ENCODE measurements around the gene LDB2.

The LDB2 gene

GRCh38 chr4:16717266-16717970 is 181.0 kb downstream of the LDB2 start:
- DNase-seq: no peak

GRCh38 chr4:16715482-16715881 is 183.0 kb downstream of the LDB2 start:
- DNase-seq: no peak

- no peak for DNase-seq
Observed at GRCh38 chr4:16714191-16714590, 184.3 kb downstream of the LDB2 start.

- DNase-seq: no peak
Observed at GRCh38 chr4:16713696-16714095, 184.7 kb downstream of the LDB2 start.

GRCh38 chr4:16713271-16713670 is 185.2 kb downstream of the LDB2 start:
- no peak for DNase-seq

GRCh38 chr4:16710198-16710597 is 188.2 kb downstream of the LDB2 start:
- DNase-seq: no peak

GRCh38 chr4:16707874-16708273 is 190.6 kb downstream of the LDB2 start:
- DNase-seq: no peak

- DNase-seq: no peak
Observed at GRCh38 chr4:16706251-16706650, 192.2 kb downstream of the LDB2 start.

- DNase-seq: no peak
Observed at GRCh38 chr4:16705341-16705740, 193.1 kb downstream of the LDB2 start.

- no peak for DNase-seq
Observed at GRCh38 chr4:16704489-16704888, 194.0 kb downstream of the LDB2 start.

GRCh38 chr4:16695896-16696295 is 202.5 kb downstream of the LDB2 start:
- DNase-seq: no peak

GRCh38 chr4:16694884-16695276 is 203.6 kb downstream of the LDB2 start:
- no peak for DNase-seq

GRCh38 chr4:16694173-16694883 is 204.1 kb downstream of the LDB2 start:
- DNase-seq: no peak

GRCh38 chr4:16693641-16694040 is 204.8 kb downstream of the LDB2 start:
- DNase-seq: no peak

GRCh38 chr4:16692961-16693506 is 205.4 kb downstream of the LDB2 start:
- no peak for DNase-seq

GRCh38 chr4:16692524-16692923 is 205.9 kb downstream of the LDB2 start:
- DNase-seq: no peak

GRCh38 chr4:16692046-16692445 is 206.4 kb downstream of the LDB2 start:
- DNase-seq: no peak

GRCh38 chr4:16691450-16691849 is 207.0 kb downstream of the LDB2 start:
- no peak for DNase-seq

GRCh38 chr4:16687845-16688244 is 210.6 kb downstream of the LDB2 start:
- DNase-seq: no peak

GRCh38 chr4:16687011-16687410 is 211.4 kb downstream of the LDB2 start:
- no peak for DNase-seq

GRCh38 chr4:16686195-16686594 is 212.2 kb downstream of the LDB2 start:
- no peak for DNase-seq

- no peak for DNase-seq
Observed at GRCh38 chr4:16685536-16685935, 212.9 kb downstream of the LDB2 start.

GRCh38 chr4:16684935-16685334 is 213.5 kb downstream of the LDB2 start:
- DNase-seq: no peak

- no peak for DNase-seq
Observed at GRCh38 chr4:16684097-16684496, 214.3 kb downstream of the LDB2 start.
